Panc1 (cell line): ENCODE measurements around the gene NR2C1.

ENCODE experiments used
- POLR2AphosphoS5 ChIP-seq: IDR thresholded peaks from 2 replicates; pipeline ENCODE4 v1.6.1; 2012; ENCODE audit warnings: mild to moderate bottlenecking, low read depth, low read length, moderate library complexity
- TF ChIP-seq, protein P1 (sequence below): fragments of 450-650 bp; IDR thresholded peaks from 2 replicates; pipeline ENCODE4 v1.5.1; 2017; ENCODE audit warnings: mild to moderate bottlenecking

DNA sequence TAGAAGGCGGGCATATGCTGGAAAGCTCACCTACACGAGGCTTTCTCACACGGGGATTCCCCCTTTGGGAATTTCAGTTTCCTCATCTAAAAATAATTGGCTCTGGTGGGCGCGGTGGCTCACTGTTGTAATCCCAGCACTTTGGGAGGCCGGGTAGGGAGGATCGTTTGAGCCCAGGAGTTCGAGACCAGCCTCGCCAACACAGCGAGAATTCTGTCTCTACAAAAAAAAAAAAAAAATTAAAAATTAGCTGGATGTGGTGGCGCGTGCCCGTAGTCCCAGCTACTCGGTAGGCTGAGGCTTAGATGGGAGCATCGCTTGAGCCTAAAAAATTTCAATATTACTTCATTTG, 69.5 kb downstream of the NR2C1 start:
- TF ChIP-seq, protein P1, sequence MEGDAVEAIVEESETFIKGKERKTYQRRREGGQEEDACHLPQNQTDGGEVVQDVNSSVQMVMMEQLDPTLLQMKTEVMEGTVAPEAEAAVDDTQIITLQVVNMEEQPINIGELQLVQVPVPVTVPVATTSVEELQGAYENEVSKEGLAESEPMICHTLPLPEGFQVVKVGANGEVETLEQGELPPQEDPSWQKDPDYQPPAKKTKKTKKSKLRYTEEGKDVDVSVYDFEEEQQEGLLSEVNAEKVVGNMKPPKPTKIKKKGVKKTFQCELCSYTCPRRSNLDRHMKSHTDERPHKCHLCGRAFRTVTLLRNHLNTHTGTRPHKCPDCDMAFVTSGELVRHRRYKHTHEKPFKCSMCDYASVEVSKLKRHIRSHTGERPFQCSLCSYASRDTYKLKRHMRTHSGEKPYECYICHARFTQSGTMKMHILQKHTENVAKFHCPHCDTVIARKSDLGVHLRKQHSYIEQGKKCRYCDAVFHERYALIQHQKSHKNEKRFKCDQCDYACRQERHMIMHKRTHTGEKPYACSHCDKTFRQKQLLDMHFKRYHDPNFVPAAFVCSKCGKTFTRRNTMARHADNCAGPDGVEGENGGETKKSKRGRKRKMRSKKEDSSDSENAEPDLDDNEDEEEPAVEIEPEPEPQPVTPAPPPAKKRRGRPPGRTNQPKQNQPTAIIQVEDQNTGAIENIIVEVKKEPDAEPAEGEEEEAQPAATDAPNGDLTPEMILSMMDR = no peak
- TF ChIP-seq POLR2AphosphoS5 = no peak
